Stimulated activated CD4-positive, alpha-beta T cell treated with anti-CD3 and anti-CD28 coated beads, Interleukin-4, amount 100 ng/mL, for 4 hours (primary cell): ENCODE measurements around the gene FAM161B.
"Not testable (repeated sequence)": the region's sequence is repeated elsewhere in the genome, so short reads cannot be mapped to it uniquely, and the experiment has no call there.

ENCODE experiments used
- DNase-seq, 2 experiments: peaks; one replicate each; pipeline ENCODE4 v3.0.0-alpha.2; 2020

Gene FAM161B

DNA sequence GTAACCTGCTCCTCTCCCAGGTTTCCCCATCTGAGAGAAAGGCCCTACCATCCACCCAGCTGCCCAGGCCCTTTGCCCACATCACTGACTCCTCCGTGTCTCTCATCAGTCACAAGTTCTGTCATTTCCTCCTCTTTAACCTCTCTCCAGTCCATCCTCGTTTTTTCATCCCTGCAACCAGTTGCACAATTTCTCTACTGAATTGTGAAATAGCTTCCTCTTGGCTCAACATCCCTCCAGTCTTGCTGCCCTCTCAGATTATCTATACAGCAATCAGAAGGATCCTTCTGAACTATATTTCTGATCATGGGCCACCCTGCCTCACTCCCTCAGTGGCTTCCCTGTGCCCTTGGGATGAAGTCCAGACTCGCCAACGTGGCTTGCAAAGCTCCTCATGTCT lies 6.8 kb downstream of the FAM161B start:
- no peak for DNase-seq

DNA sequence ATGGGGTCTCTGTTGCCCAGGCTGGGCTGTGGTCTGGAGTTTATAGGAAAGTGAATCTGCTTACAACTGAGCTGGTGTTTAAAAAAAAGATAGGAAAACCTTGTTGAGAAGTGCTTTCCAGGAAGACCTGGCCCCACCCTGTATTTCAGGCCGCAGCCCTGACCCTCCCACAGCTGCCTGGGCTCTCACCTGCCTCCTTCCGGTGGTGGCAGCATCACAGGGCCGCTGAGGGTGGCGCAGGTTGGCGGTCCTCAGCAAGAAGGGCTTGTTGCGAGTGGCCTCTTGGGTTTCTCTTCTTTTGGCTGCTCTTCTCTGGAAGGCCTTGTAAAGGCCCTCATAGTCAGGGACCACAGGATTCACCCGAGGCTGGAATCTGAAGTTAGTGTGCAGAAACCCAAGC lies 7.7 kb downstream of the FAM161B start:
- no peak for DNase-seq

DNA sequence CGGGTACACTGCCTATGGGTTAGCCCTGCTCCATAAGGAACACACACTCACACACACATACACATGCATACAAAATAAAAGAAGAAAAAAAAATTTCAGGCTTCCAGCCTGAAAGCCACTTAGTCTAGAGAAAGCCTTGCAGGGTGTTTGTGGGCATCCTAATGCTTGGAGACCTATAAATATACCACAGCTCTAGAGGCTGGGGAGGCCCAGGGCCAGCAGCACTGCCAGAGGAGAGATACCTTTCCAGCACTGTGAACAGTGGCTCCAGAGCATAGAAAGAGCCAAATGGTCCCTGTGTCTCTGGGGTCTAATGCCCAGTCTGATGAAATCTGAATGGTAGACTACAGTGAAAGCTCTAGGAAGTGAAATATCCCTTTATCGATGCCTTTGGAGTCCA lies 12.9 kb downstream of the FAM161B start:
- DNase-seq: no peak

DNA sequence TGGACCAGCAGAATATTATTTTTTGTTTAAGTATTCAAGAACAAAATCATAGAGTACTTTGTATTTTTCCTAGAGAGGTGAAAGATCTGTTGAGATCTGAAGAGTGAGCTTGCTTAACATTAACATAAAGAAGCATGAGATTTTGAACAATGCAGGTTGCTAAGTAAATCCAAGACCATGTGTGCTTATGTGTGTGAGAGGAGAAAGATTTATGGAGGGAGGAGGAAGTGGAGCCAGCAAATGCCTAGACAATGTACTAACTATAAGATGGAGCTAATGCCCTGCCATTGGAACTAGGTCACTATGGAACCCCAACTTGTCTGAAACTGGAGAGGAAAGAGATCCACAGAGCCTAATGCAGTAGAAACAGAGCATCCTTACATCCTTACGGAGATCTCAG lies 13.3 kb downstream of the FAM161B start:
- DNase-seq: no peak

DNA sequence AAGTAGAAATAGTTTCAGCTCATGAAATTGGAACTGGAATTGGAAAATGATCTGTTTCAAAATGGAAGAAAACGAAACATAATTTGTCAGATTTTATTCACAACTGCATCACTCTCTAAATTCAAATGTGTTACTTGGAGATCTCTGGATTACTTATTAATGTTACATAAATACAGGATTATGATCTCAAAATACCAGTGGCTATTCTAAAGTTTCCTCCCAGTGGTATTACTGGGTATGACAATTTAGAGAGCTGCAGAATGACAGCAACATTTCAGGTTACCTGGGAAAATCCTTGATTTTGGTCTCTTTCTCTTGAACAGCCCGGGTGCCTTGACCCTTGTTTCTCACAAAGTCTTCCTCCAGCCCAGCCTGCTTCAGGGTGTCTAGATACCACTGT lies 14.2 kb downstream of the FAM161B start:
- DNase-seq: no peak

DNA sequence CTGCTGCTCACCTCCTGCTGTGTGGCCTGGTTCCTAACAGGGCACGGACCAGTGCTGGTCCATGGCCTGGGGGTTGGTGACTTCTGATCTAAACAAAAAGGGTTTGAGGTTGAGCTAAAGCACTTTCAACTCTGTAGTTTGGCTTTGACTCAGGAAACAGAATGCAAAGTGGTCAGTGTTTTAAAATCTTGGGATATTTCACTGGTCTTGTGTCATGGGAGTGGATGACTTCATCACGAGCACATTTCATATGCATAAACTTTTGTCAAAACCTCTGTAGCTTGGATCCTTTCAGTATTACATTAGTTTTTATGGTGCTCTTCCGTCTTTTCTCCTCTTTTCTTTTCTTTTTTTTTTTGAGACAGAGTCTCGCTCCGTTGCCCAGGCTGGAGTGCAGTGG lies 25.6 kb downstream of the FAM161B start:
- no peak for DNase-seq

DNA sequence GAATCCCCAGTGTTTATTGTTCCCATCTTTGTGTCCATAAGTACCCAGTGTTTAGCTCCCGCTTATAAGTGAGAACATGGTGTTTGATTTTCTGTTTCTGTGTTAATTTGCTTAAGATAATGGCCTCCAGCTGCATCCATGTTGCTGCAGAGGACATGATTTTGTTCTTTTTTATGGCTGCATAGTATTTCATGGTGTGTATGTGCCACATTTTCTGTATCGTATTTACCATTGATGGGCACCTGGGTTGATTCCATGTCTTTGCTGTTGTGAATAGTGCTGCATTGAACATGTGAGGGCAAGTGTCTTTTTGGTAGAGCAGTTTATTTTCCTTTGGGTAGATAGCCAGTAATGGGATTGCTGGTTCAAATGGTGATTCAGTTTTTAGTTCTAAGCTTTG lies 30.4 kb downstream of the FAM161B start:
- DNase-seq: not testable (repeated sequence)

DNA sequence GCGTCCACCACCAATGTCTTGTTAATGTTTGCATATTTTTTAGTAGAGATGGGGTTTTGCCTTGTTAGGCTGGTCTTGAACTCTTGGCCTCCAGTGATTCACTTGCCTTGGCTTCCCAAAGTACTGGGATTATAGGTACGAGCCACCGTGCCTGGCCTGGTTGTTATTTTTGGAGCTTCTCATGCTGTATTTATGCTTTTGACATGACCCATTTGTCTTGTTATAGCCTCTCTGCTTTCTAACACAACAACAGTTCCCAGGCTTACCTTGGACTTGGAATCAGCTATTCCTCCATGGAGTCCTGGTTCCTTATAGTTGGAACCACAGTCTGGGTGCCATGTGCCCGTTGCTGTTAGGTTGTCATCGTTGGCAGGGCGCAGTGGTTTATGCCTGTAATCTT lies 33.6 kb downstream of the FAM161B start:
- no peak for DNase-seq

DNA sequence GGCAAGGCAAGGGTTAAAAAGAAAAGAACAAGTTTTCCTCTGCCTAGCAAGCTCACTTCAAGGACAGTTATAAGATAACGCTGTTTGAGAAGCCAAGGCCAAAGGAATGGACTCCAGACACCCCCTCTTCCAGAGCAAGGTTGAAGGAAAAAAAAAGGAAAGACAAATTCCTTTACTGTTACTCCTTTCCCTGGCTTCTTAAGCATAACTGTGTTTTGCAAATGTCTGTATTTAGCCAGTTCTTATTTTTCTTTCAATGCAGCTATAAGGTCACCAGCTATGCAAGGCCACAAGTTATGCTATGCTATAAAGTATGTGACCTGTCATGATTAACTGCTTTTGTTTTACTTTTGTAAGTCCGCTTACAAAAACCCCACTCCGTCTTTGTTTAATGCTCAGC lies 36.6 kb downstream of the FAM161B start:
- DNase-seq: no peak

DNA sequence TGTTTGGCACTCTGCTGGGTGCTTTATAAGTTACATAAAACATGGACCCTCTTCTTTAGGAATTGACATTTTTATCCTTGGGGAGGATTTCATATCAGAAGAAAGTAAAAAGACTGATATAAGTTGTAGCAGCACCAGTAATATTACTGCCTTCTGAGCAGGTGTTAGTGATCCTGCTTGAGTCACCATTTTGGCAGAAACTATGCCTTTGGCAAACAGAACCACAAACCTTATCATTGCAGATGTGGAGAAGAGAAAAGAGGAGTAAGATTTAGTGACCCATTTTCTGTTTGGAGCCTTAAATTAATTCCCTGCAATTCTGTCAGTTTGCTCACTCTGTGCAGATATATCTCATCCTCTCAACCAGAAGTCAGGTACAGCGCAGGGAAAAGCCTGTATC lies 40.2 kb downstream of the FAM161B start:
- DNase-seq: no peak

DNA sequence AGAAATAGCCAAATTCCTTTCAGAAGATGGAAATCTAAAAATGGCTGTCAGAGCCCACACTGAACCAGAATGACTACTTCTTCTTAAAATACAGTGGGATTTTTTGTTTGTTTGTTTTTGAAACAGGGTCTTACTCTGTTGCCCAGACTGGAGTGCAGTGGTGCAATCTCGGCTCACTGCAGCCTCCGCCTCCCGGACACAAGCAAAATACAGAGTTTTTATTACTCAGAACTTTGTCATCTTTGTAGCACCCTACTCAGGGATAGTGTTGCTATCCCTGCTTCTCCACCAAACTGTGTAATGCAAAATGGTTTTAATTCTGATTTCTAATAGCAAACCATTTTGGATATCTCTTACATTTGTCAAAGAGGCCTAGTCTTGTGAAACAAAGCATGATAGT lies 46.9 kb downstream of the FAM161B start:
- no peak for DNase-seq

DNA sequence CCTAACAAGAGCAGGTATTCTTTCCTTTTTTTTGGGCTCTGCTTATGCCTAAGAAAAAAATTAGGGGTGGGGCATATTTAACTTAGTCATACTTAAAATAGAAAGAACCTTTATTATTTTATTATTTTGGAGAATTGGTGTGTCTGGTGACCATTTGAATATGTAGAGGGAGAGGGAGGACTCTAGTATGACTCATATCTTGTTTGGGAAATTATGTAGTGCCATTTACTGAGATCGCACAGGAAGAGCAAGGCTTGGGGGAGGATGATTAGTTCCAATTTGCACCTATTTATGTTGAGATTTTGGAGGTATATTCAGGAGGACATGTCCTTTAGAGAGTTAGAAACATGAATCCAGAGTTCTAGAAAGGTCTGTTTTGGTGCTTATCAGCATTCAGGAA lies 53.4 kb downstream of the FAM161B start:
- DNase-seq: no peak

DNA sequence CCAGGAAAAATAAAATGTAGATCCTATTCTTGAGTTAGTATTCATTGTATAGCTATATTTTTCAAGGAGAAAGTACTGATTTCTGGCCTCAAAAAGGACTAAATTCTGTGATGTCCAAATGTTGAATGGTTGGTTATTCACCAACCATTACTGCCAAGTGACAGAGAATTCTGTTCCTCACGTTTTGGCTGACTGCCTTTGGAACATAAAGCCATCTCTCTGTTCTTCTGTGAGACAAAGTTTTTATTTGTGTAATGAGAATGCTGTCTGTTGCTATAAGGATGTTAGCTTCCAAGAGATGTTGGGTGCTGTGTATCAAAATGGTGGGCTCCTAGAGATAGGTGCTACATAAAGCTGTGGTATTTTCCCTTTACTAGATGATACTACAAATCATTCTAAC lies 54.0 kb downstream of the FAM161B start:
- no peak for DNase-seq

DNA sequence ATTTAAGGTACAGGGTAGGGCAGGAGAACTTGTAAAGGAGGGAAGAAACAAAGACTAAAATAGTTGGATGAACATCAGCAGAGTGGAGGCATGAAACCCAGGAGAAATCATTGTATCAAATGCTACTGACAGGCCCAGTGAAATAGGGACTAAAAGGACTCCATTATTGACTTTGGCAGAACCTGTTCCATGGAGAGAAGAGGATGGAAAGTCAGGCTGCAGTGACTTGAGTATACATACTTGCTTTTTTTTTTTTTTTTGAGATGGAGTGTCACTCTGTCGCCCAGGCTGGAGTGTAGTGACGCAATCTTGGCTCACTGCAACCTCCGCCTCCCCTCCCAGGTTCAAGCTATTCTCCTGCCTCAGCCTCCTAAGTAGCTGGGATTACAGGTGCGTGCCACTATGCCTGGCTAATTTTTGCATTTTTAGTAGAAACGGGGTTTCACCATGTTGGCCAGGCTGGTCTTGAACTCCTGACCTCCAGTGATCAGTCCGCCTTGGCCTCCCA lies 55.7 kb downstream of the FAM161B start:
- not testable (repeated sequence) for DNase-seq

DNA sequence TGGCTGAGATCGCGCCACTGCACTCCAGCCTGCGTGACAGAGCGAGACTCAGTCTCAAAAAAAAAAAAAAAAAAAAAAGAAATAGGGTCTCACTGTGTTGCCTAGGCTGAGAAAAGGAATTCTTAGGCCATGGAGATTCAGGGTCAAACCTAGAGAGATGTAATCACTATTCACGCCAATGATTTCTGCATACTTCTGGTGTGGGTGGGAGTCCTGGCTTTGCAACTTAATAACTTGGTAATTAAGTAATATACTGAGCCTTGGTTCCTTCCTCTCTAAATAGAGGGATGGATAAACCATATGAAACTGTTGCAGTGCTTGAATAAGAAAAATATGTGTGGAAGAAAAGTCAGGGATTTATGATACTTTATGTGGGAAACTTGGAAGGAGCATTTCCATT lies 60.5 kb downstream of the FAM161B start:
- DNase-seq: no peak

DNA sequence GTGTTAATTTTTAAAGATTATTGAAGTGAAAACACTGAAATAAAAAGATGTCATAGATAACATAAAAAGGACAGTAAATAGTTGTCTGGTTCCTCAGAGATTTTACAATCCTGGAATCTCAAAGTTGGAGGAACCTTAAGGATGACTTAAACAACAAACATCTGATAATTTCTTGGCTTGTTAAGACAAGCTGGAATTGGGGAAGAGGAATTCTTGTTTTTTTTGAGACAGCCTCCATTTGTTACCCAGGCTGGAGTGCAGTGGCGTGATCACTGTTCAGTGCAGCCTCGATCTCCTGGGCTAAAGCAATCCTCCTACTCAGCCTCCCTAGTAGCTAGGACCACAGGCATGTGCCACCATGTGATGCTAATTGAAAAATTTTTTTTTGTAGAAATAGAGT lies 60.9 kb downstream of the FAM161B start:
- no peak for DNase-seq

DNA sequence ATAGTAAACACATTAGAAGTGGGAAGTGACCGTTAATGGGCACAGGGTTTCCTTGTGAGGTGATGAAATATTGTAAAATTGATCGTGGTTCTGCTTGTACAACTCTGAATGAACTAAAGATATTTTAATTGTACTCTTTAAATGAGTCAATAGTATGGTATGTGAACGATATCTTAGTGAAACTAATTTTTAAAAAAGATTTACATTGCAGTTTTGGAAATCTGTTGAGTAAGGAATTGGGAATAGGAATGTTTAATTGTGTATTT lies 61.5 kb downstream of the FAM161B start:
- DNase-seq: no peak

DNA sequence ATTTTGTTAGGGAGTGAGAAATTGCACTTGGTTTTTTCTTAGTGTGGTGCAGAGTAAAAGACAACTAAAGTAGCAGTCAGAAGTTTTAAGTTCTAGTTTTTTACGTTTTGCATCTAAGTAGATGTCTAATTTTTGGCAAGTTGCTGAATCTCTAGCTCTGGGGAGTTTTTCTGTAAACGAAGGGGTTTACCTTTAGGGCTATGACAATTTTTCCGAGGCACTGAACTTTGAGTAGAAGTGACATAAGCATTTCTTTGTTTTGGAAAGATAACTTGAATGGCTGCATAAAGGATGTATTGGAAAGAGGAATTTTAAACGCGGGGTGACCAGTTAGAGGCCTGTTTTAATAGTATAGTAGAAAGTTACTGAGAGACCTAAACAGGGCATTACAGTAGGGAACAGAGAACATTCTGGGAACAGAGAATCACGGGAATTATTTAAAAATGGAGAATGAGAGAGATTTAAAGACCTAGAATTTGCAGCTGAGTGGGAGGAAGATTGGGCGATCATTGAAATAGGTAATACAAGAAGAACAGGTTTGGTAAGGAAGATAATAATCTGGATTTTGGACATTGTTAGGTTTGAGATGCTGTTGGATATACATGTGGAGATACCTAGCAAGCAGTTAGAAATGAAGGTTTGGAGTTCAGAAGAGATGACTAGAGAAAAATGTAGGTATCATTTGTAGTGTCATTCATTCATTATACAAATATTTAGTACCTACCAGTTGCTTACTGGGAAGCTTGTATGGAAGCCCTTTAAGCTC lies 62.0 kb downstream of the FAM161B start:
- DNase-seq: no peak

DNA sequence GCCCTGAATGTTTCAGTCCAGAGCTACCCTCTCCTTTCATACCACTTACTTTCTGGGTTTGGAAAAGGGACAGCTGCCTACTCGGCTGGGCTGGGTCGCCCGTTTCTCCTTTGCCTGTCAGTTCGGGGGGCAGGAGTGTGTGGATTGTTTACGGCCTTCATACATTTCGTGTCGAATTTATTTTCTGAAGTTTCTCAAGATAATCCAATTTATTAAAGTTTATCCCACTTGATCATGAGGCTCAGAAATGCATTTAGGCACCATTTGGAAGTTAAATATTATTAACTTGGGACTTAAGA lies 62.6 kb downstream of the FAM161B start:
- no peak for DNase-seq

DNA sequence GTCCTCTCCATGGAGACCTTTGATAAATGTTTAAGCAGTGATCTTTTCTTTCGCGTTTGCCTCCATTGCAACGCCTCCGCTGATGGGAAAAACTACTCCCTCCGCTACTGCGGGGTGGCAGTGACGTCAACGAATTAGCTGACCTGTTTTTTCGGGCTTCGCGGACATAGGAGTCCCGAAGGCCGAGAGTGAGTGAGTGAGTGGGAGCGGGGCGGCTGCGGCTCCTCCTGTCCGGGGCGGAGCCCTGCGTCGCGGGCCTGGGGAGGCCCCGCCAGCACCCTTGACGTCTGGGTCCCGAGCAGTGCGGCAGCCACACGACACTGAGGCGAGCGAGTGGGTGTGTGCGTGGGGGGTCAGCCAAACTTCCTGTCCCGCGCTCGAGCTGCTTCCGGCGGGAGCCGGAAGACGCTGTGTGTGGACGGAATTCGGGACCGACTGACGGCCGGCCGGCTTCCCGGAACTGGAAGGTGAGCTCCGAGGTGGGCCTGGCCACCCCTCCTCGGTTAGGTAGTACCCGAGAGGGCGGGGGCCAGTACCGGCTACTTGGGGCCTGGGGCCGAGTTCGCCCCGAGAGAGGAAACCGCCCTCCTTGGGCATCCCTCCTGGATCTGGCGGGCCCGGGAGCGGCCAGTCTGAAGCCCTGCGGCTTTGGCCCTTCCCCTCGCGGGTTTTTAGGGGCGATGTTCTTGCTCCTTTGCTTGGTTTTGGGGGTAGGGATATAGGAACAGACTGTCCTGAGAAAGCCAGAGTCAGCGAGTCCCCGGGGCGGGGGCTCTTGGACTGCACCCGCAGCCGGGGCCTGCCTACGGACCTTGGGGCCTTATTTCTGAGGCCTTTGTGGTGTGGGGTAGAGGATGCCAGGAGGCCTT lies 63.2 kb downstream of the FAM161B start, which contains the start of gene ZNF410:
Gene ZNF410, plus strand, starts transcription at position 411 of the 869 bp plus-strand sequence. CDS start 5,317 bp downstream, outside the sequence.
- DNase-seq: peak; percentile 91 to 93

DNA sequence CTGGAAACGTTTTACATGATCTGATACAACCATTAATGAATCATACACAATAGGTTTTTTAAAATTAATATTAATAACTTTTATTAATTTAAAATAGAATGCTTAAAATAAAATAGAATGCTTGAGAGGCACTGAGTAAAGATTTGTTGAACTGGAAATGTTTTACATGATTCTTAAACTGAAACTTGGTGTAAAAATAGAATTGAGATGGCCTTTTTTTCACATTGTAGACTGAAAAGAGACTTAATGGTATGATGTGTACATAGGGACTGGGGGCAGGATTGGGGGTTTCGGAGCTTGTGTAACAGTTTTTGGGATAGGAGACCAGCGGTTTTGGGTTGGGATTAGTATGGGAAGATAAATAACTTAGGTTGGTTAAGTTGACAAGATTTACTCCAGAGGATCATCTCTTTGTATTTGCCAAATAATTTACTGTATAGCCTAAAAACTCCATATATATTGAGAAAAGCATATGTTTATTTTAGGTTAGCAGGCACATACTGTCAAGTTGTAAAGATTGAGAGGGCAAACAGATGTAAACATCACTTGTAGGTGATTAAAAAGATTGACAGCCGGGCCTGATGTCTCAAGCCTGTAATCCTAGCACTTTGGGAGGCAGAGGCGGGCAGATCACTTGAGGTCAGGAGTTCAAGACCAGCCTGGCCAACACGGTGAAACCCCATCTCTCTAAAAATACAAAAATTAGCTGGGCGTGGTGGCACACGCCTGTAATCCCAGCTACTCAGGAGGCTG lies 65.3 kb downstream of the FAM161B start:
- DNase-seq: no peak
